Smooth muscle cell of the coronary artery (primary cell): Measurements from ENCODE around the gene SDC1. TPM values are rescaled to one million over a fixed set of nuclear protein-coding genes. Genes with fewer than 3 reads are reported as not detected.

ENCODE experiments used
- total RNA-seq: library from RNA; depleted of rRNA; stranded (reverse); fragments of >200 nt; gene quantifications from 2 replicates; pipeline ENCODE4 v1.2.3, GENCODE V29; 2014; ENCODE audit warnings: low replicate concordance

The SDC1 gene
- 9.6 and 15.2 TPM in 2 replicates for total RNA-seq

GRCh38 chr2:20224716-20225293 is at the start of gene SDC1:
TSS of gene SDC1 (minus strand) at chr2:20225130. CDS start at chr2:20224867, 263 bp downstream.

Other genes starting within 250 kb of the SDC1 start
- 9.8 and 12.2 TPM in 2 replicates for gene WDR35, start 235.0 kb downstream of the SDC1 start, total RNA-seq
- 0.23 and 1.1 TPM in 2 replicates for gene MATN3, start 212.5 kb downstream of the SDC1 start, total RNA-seq
- 121 and 361 TPM in 2 replicates for gene LAPTM4A, start 173.5 kb downstream of the SDC1 start, total RNA-seq
- 23.8 and 31.3 TPM in 2 replicates for gene PUM2, start 125.7 kb upstream of the SDC1 start, total RNA-seq
- gene RHOB, start 221.9 kb upstream of the SDC1 start, total RNA-seq, result 29.5 and 245 TPM in 2 replicates